A549 (cell line): ENCODE measurements around the gene RNF145. TPM values are rescaled to one million over a fixed set of nuclear protein-coding genes. Genes with fewer than 3 reads are reported as not detected.

Experiments used
- ATAC-seq, 2 experiments: fragments of 200-7000 bp in 1 of 2; fragments of >200 bp in 1 of 2; cut with Nextera tagmentation in 1 of 2; cut with Tn5 transposase in 1 of 2; 3 replicates each; pipeline versions ENCODE4 v1.8.0 to v1.9.1; 2018 to 2020; ENCODE audit warnings: mild to moderate bottlenecking in 1 of 2, moderate library complexity in 1 of 2
- CTCF ChIA-PET: fragments of 300-600 bp; sonication (Branson Sonifier 250); formaldehyde crosslinking; extraction: SDS; loops from one replicate; lab custom pipeline; 2021; ENCODE audit warnings: antibody characterized with exemption, inconsistent platforms; lab: Yijun Ruan, JAX
- POLR2A ChIA-PET: fragments of 350-600 bp; formaldehyde crosslinking; extraction: SDS; loops from one replicate; lab custom pipeline; 2021; ENCODE audit warnings: antibody characterized with exemption, inconsistent platforms; lab: Yijun Ruan, JAX
- DNase-seq, 2 experiments: peaks; one replicate each; pipeline versions ENCODE4 v3.0.0 to v3.0.0-alpha.2; 2011 to 2016; ENCODE audit warnings: low read depth in 1 of 2, low spot score in 1 of 2
- FAIRE-seq: peaks from 2 replicates; lab custom pipeline; 2011; peaks lifted over from hg19 to GRCh38; lab: Jason Lieb, UNC
- H3K27ac ChIP-seq, 2 experiments: fragments of >200 bp; sonication (Bioruptor Twin); formaldehyde crosslinking; 3 replicates each; pipeline ENCODE4 v1.5.1; 2016 to 2017
- H3K4me1 ChIP-seq: fragments of >200 bp; sonication (Bioruptor Twin); formaldehyde crosslinking; 3 replicates; pipeline ENCODE4 v1.6.1; 2016
- H3K4me2 ChIP-seq: fragments of >200 bp; sonication (Bioruptor Twin); formaldehyde crosslinking; 3 replicates; pipeline ENCODE4 v1.6.1; 2016
- H3K4me3 ChIP-seq: fragments of >200 bp; sonication (Bioruptor Twin); formaldehyde crosslinking; 3 replicates; pipeline ENCODE4 v1.5.1; 2016
- H3K9me3 ChIP-seq: fragments of >200 bp; sonication (Bioruptor Twin); formaldehyde crosslinking; 3 replicates; pipeline ENCODE4 v1.6.1; 2016
- BHLHE40 ChIP-seq: IDR thresholded peaks from 2 replicates; pipeline ENCODE4 v1.6.1; 2012; ENCODE audit warnings: low read depth, low read length, inconsistent platforms
- CEBPB ChIP-seq, 2 experiments: fragments of >200 bp in 1 of 2; sonication (Bioruptor Twin) in 1 of 2; formaldehyde crosslinking in 1 of 2; IDR thresholded peaks; 2 replicates each; pipeline ENCODE4 v1.6.1; 2012 to 2016
- CHD2 ChIP-seq: fragments of 150-350 bp; IDR thresholded peaks from 2 replicates; pipeline ENCODE4 v1.6.1; 2014; ENCODE audit warnings: low read length; ENCODE audit not compliant: partially characterized antibody
- EHMT2 ChIP-seq: fragments of 200-600 bp; sonication (generic); IDR thresholded peaks from 2 replicates; pipeline ENCODE4 v1.6.1; 2016; ENCODE audit warnings: antibody characterized with exemption, low read depth, mild to moderate bottlenecking, moderate library complexity
- EP300 ChIP-seq, 2 experiments: fragments of >200 bp; sonication (Bioruptor Twin); formaldehyde crosslinking; IDR thresholded peaks; 2 replicates in 1 of 2; 3 replicates in 1 of 2; pipeline ENCODE4 v1.6.1; 2016 to 2017
- FOSB ChIP-seq: fragments of 250-450 bp; sonication (Bioruptor Pico); IDR thresholded peaks from 2 replicates; pipeline ENCODE4 v1.5.0; 2020; ENCODE audit warnings: mild to moderate bottlenecking, moderate library complexity
- HEYL ChIP-seq: fragments of 250-450 bp; sonication (Bioruptor Pico); IDR thresholded peaks from 2 replicates; pipeline ENCODE4 v1.8.0; 2021; ENCODE audit warnings: mild to moderate bottlenecking, moderate library complexity
- HOXA7 ChIP-seq: fragments of 250-450 bp; sonication (Bioruptor Pico); IDR thresholded peaks from 2 replicates; pipeline ENCODE4 v1.5.0; 2020; ENCODE audit warnings: mild to moderate bottlenecking, moderate library complexity
- HOXB5 ChIP-seq: fragments of 250-450 bp; sonication (Bioruptor Pico); IDR thresholded peaks from 2 replicates; pipeline ENCODE4 v1.5.0; 2020; ENCODE audit warnings: mild to moderate bottlenecking, moderate library complexity
- JUN ChIP-seq, 2 experiments: fragments of >200 bp; sonication (Bioruptor Twin); formaldehyde crosslinking; IDR thresholded peaks; 2 replicates in 1 of 2; 3 replicates in 1 of 2; pipeline ENCODE4 v1.6.1; 2016 to 2017
- KDM5A ChIP-seq: fragments of 200-600 bp; sonication (generic); IDR thresholded peaks from 2 replicates; pipeline ENCODE4 v1.6.1; 2016; ENCODE audit warnings: antibody characterized with exemption, mild to moderate bottlenecking
- MAFK ChIP-seq: fragments of 450-650 bp; IDR thresholded peaks from 2 replicates; pipeline ENCODE4 v1.6.1; 2014; ENCODE audit not compliant: partially characterized antibody
- MAX ChIP-seq: IDR thresholded peaks from 2 replicates; pipeline ENCODE4 v1.6.1; 2012
- MYC ChIP-seq: IDR thresholded peaks from 2 replicates; pipeline ENCODE4 v1.6.1; 2012; ENCODE audit warnings: mild to moderate bottlenecking, inconsistent platforms, low read length, improper control_type of control experiment, borderline replicate concordance
- NFE2L2 ChIP-seq: fragments of 150-350 bp; conservative IDR thresholded peaks from 2 replicates; pipeline ENCODE4 v1.6.1; 2014; ENCODE audit warnings: low read length
- NR3C1 ChIP-seq: fragments of >200 bp; sonication (Bioruptor Twin); formaldehyde crosslinking; IDR thresholded peaks from 3 replicates; pipeline ENCODE4 v1.6.1; 2017
- PHF8 ChIP-seq: fragments of 200-600 bp; sonication (generic); IDR thresholded peaks from 2 replicates; pipeline ENCODE4 v1.6.1; 2016; ENCODE audit warnings: low read depth, mild to moderate bottlenecking, antibody characterized with exemption, moderate library complexity, borderline replicate concordance
- POLR2A ChIP-seq: IDR thresholded peaks from 2 replicates; pipeline ENCODE4 v1.6.1; 2012; ENCODE audit warnings: mild to moderate bottlenecking, low read length
- POLR2AphosphoS2 ChIP-seq: conservative IDR thresholded peaks from 2 replicates; pipeline ENCODE4 v1.6.1; 2012; ENCODE audit warnings: low read length, improper control_type of control experiment, inconsistent platforms
- RAD21 ChIP-seq, 2 experiments: fragments of >200 bp in 1 of 2; sonication (Bioruptor Twin) in 1 of 2; formaldehyde crosslinking in 1 of 2; IDR thresholded peaks in 1 of 2; conservative IDR thresholded peaks in 1 of 2; 2 replicates in 1 of 2; 3 replicates in 1 of 2; pipeline ENCODE4 v1.6.1; 2012 to 2018; ENCODE audit warnings: inconsistent platforms in 1 of 2
- RARB ChIP-seq: fragments of 250-450 bp; sonication (Bioruptor Pico); IDR thresholded peaks from 2 replicates; pipeline ENCODE4 v1.8.0; 2021; ENCODE audit warnings: mild to moderate bottlenecking, moderate library complexity
- REST ChIP-seq: fragments of 200-600 bp; sonication (generic); IDR thresholded peaks from 2 replicates; pipeline ENCODE4 v1.6.1; 2016; ENCODE audit warnings: antibody characterized with exemption, mild to moderate bottlenecking, moderate library complexity
- SREBF2 ChIP-seq: fragments of 450-650 bp; IDR thresholded peaks from 2 replicates; pipeline ENCODE4 v1.6.1; 2014; ENCODE audit warnings: mild to moderate bottlenecking, moderate library complexity
- TFCP2L1 ChIP-seq: fragments of 250-450 bp; sonication (Bioruptor Pico); IDR thresholded peaks from 2 replicates; pipeline ENCODE4 v1.5.0; 2021; ENCODE audit warnings: mild to moderate bottlenecking
- ZC3H11A ChIP-seq: fragments of 450-650 bp; IDR thresholded peaks from 2 replicates; pipeline ENCODE4 v1.6.1; 2014; ENCODE audit warnings: antibody characterized with exemption, mild to moderate bottlenecking
- ZFP36 ChIP-seq: fragments of 450-650 bp; IDR thresholded peaks from 2 replicates; pipeline ENCODE4 v1.6.1; 2014; ENCODE audit warnings: borderline replicate concordance; ENCODE audit not compliant: partially characterized antibody
- WGBS: methylation state at CpG from one replicate; pipeline ENCODE4 v1.1.6; 2017; ENCODE audit errors: missing lambda C conversion rate; 5-methylcytosine and 5-hydroxymethylcytosine counted together
- polyA plus RNA-seq, 4 experiments: library from polyadenylated mRNA; depleted of rRNA in 3 of 4; stranded (reverse); fragments of >200 nt; fragmentation: RNase III in 1 of 4; extraction: RNeasy Plus Mini Kit Qiagen cat#74134 plus additional on column Dnase treatment in 1 of 4; gene quantifications; 2 replicates in 3 of 4; 3 replicates in 1 of 4; pipeline ENCODE4 v1.2.3, GENCODE V29; 2011 to 2017

Gene RNF145
- polyA plus RNA-seq, 2 of the 4 experiments (the other 2 are of a cell fraction), result 122 to 146 TPM

GRCh38 chr5:159132429-159133040, 76.8 kb downstream of the RNF145 start:
- POLR2A ChIA-PET, result no interaction called here
- WGBS, result 68% methylated on average over 5 of the region's 5 CpGs
- CTCF ChIA-PET, result interaction anchor here (0.6 to 2.3 kb wide), 38 partner anchors 9 to 1389 kb away, joined by 3 to 29 read pairs (median 4); partner anchors contain the start of gene LSM11
- ATAC-seq, result no peak
- FAIRE-seq, result no peak
- peaks cover 25% of the 10 kb centered on the region for H3K4me1 ChIP-seq
- peaks cover 6% of the 10 kb centered on the region; the same call in 1 of the 3 replicates for H3K9me3 ChIP-seq
- peak overlapping the region; percentile 4 to 29; a peak in 1 of 6 replicates for H3K27ac ChIP-seq
- no peak overlapping the region for H3K4me3 ChIP-seq
- no peak for DNase-seq
- peak overlapping the region; percentile 68 for H3K4me2 ChIP-seq
- TF ChIP-seq MAFK (peak; percentile 64), MAX (no peak)

- 59% methylated on average over 4 of the region's 4 CpGs for WGBS
- ATAC-seq (no peak), DNase-seq (no peak)
- Histone ChIP-seq H3K9me3 (peaks cover 6% of the 10 kb centered on the region; the same call in 1 of the 3 replicates), H3K4me1 (peaks cover 25% of the 10 kb centered on the region)
- ChIA-PET CTCF (interaction anchor here (1.0 to 2.3 kb wide), 17 partner anchors 8 to 1370 kb away, joined by 3 to 29 read pairs (median 4); no protein-coding TSS in a partner anchor), POLR2A (no interaction called here)
- TF ChIP-seq FOSB (CRISPR knock-in tag) (no peak), JUN (IDR thresholded peaks at IDR 0.05) (no peak), ZFP36 (no peak), RAD21 (conservative IDR thresholded peaks at IDR 0.05 in 1 of 2, IDR thresholded peaks at IDR 0.05 in 1 of 2) (no peak), TFCP2L1 (no peak), HEYL (no peak), EP300 (IDR thresholded peaks at IDR 0.05) (no peak), POLR2AphosphoS2 (no peak), NR3C1 (no peak)
- TF ChIP-seq, all 56 proteins: peak for 0
- Histone ChIP-seq H3K4me2 (no peak overlapping the region), H3K27ac (no peak overlapping the region), H3K4me3 (no peak overlapping the region)
- no peak for FAIRE-seq
These were observed 77.4 kb downstream of the RNF145 start for GRCh38 chr5:159131951-159132350.

- FAIRE-seq, result no peak
- ChIA-PET CTCF (interaction anchor here (0.6 to 1.8 kb wide), 4 partner anchors 24 to 478 kb away, joined by 3 to 12 read pairs (median 4); no protein-coding TSS in a partner anchor), POLR2A (no interaction called here)
- H3K27ac ChIP-seq, result no peak overlapping the region
- WGBS, result 73% methylated on average over 3 of the region's 3 CpGs
- ATAC-seq, result no peak
- H3K4me3 ChIP-seq, result no peak overlapping the region
- DNase-seq, result no peak
- H3K4me2 ChIP-seq, result no peak overlapping the region
- peaks cover 11% of the 10 kb centered on the region; the same call in 2 of the 3 replicates for H3K9me3 ChIP-seq
- H3K4me1 ChIP-seq, result peaks cover 18% of the 10 kb centered on the region
- TF ChIP-seq CEBPB (IDR thresholded peaks at IDR 0.05), result no peak
- TF ChIP-seq NFE2L2, result no peak
- no peak for TF ChIP-seq PHF8
- no peak for TF ChIP-seq HEYL
- no peak for TF ChIP-seq CHD2
- no peak for TF ChIP-seq SREBF2
- TF ChIP-seq EHMT2, result no peak
- no peak for TF ChIP-seq RARB (CRISPR knock-in tag)
- TF ChIP-seq HOXB5, result no peak
- no peak for TF ChIP-seq REST
- no peak for TF ChIP-seq MYC
- TF ChIP-seq ZC3H11A, result no peak
- no peak for TF ChIP-seq JUN (IDR thresholded peaks at IDR 0.05)
- no peak for TF ChIP-seq MAFK
- TF ChIP-seq POLR2A, result no peak
- no peak for TF ChIP-seq HOXA7 (CRISPR knock-in tag)
- TF ChIP-seq BHLHE40, result no peak
- TF ChIP-seq NR3C1, result no peak
- TF ChIP-seq KDM5A, result no peak
These were observed 78.5 kb downstream of the RNF145 start for GRCh38 chr5:159130871-159131270.
